Keratinocyte (primary cell): Measurements from ENCODE around the gene BTBD1. TPM values are rescaled to one million over a fixed set of nuclear protein-coding genes. Genes with fewer than 3 reads are reported as not detected.

ENCODE experiments used
- DNase-seq: peaks from one replicate; pipeline ENCODE4 v3.0.0-alpha.2; 2011; ENCODE audit warnings: low read depth, missing footprints, low spot score
- FAIRE-seq: peaks from 2 replicates; lab custom pipeline; 2011; peaks lifted over from hg19 to GRCh38; lab: Jason Lieb, UNC
- H2AFZ ChIP-seq: 2 replicates; pipeline ENCODE4 v1.6.0; 2012; ENCODE audit warnings: low read length, control low read depth, inconsistent platforms; ENCODE audit not compliant: control insufficient read depth
- H3K27ac ChIP-seq: 2 replicates; pipeline ENCODE4 v1.5.1; 2011; ENCODE audit warnings: low read length; ENCODE audit not compliant: control insufficient read depth, insufficient read depth
- H3K27me3 ChIP-seq: 3 replicates; pipeline ENCODE4 v1.6.0; 2011; ENCODE audit warnings: low read length; ENCODE audit not compliant: control insufficient read depth, insufficient read depth; ENCODE audit errors: extremely low read depth
- H3K36me3 ChIP-seq, 2 experiments: 2 replicates in 1 of 2; 3 replicates in 1 of 2; pipeline ENCODE4 v1.5.1; 2011; ENCODE audit warnings: low read length in 2 of 2, mild to moderate bottlenecking in 1 of 2; ENCODE audit not compliant: control insufficient read depth in 2 of 2, insufficient read depth in 2 of 2; ENCODE audit errors: extremely low read depth in 1 of 2
- H3K4me1 ChIP-seq: 3 replicates; pipeline ENCODE4 v1.5.1; 2011; ENCODE audit warnings: low read length; ENCODE audit not compliant: control insufficient read depth, insufficient read depth; ENCODE audit errors: extremely low read depth
- H3K4me2 ChIP-seq: 3 replicates; pipeline ENCODE4 v1.6.0; 2011; ENCODE audit warnings: low read depth, low read length; ENCODE audit not compliant: control insufficient read depth, insufficient read depth; ENCODE audit errors: extremely low read depth
- H3K4me3 ChIP-seq, 3 experiments: fragments of 200-600 bp in 1 of 3; sonication (generic) in 1 of 3; 2 replicates in 2 of 3; 3 replicates in 1 of 3; pipeline ENCODE4 v1.5.1; 2011 to 2016; ENCODE audit warnings: low read length in 3 of 3, mild to moderate bottlenecking in 3 of 3, control low read depth in 2 of 3, inconsistent platforms in 1 of 3, low read depth in 1 of 3, mixed read lengths in 1 of 3, mixed run types in 1 of 3, moderate library complexity in 1 of 3; ENCODE audit not compliant: control insufficient read depth in 2 of 3, insufficient read depth in 2 of 3; ENCODE audit errors: extremely low read depth in 1 of 3
- H3K79me2 ChIP-seq: 2 replicates; pipeline ENCODE4 v1.6.0; 2012; ENCODE audit warnings: low read length; ENCODE audit not compliant: control insufficient read depth, insufficient read depth
- H3K9ac ChIP-seq: 3 replicates; pipeline ENCODE4 v1.6.0; 2011; ENCODE audit warnings: low read length; ENCODE audit not compliant: control insufficient read depth, insufficient read depth; ENCODE audit errors: extremely low read depth
- H3K9me1 ChIP-seq: 3 replicates; pipeline ENCODE4 v1.6.0; 2011; ENCODE audit warnings: low read length; ENCODE audit not compliant: control insufficient read depth, insufficient read depth; ENCODE audit errors: extremely low read depth
- H3K9me3 ChIP-seq: 2 replicates; pipeline ENCODE4 v1.5.1; 2012; ENCODE audit warnings: low read depth, low read length; ENCODE audit not compliant: control insufficient read depth
- H4K20me1 ChIP-seq: 3 replicates; pipeline ENCODE4 v1.6.0; 2011; ENCODE audit warnings: low read length; ENCODE audit not compliant: control insufficient read depth, insufficient read depth; ENCODE audit errors: extremely low read depth
- EZH2 ChIP-seq: IDR thresholded peaks from one replicate; pipeline ENCODE4 v1.6.1; 2012; ENCODE audit warnings: inconsistent platforms, mild to moderate bottlenecking, low read length, moderate library complexity
- dilution Hi-C: fragments of 300-500 bp; cut with MboI; formaldehyde crosslinking; loops from one replicate; pipeline ENCODE4 v1.7.0; 2020; ENCODE audit warnings: low sequenced_read_pairs; ENCODE audit not compliant: extremely low pct_ligation_motif_present
- polyA plus RNA-seq, 5 experiments: library from polyadenylated mRNA; depleted of rRNA in 3 of 5; stranded (reverse) in 3 of 5; stranded (forward) in 1 of 5; unstranded in 1 of 5; fragments of >200 nt; gene quantifications; 1 replicate in 1 of 5; 2 replicates in 3 of 5; 3 replicates in 1 of 5; pipeline versions ENCODE4 v1.2.1 to v1.2.3, GENCODE V29; 2011 to 2012; ENCODE audit warnings: missing spikeins in 2 of 5, low read depth in 1 of 5, low replicate concordance in 1 of 5
- TF ChIP-seq, protein P1 (sequence below), 3 experiments: IDR thresholded peaks in 1 of 3; conservative IDR thresholded peaks in 1 of 3; optimal IDR thresholded peaks in 1 of 3; 2 replicates in 2 of 3; 3 replicates in 1 of 3; pipeline versions ENCODE3 to v1.5.1; 2011; ENCODE audit warnings: low read length in 3 of 3, mild to moderate bottlenecking in 3 of 3, moderate library complexity in 2 of 3, control low read depth in 1 of 3, inconsistent platforms in 1 of 3; ENCODE audit not compliant: insufficient read depth in 2 of 3; ENCODE audit errors: extremely low read depth in 1 of 3

The BTBD1 gene
- polyA plus RNA-seq, 1 donor (not counting 4 experiments of a cell fraction or from before 2014, with no cell fraction given), result 70.5 TPM

DNA sequence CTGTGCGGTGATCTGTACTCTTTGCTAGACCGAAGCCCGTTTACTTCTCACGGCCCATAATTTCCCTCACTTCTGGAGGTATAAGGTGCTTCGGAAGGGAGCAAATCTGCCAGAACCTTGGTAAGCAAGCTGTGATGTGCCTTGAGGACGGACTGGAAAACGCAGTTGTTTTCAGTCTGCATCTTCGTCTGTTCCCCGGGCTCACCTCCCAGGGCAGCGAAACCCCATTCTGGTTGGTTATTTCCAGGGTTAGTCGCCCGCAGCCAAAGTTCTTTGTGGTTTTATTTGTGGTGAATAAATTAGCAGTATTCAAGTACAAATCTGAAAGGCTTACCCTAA is 80.6 kb downstream of the BTBD1 start:
- no peaks in the 10 kb centered on the region for H3K27me3 ChIP-seq
- H3K9me3 ChIP-seq, result no peaks in the 10 kb centered on the region
- FAIRE-seq, result no peak
- no peaks in the 10 kb centered on the region for H4K20me1 ChIP-seq
- H3K9me1 ChIP-seq, result no peaks in the 10 kb centered on the region
- H2AFZ ChIP-seq, result peak overlapping the region; percentile 90
- H3K27ac ChIP-seq, result peak overlapping the region; percentile 66
- H3K4me1 ChIP-seq, result peaks cover 11% of the 10 kb centered on the region
- peaks cover 4 to 8% of the 10 kb centered on the region in 2 experiments for H3K36me3 ChIP-seq
- H3K4me3 ChIP-seq, result peak overlapping the region; percentile 74 to 88 (median 74)
- H3K9ac ChIP-seq, result peak overlapping the region; percentile 86
- TF ChIP-seq, protein P1, sequence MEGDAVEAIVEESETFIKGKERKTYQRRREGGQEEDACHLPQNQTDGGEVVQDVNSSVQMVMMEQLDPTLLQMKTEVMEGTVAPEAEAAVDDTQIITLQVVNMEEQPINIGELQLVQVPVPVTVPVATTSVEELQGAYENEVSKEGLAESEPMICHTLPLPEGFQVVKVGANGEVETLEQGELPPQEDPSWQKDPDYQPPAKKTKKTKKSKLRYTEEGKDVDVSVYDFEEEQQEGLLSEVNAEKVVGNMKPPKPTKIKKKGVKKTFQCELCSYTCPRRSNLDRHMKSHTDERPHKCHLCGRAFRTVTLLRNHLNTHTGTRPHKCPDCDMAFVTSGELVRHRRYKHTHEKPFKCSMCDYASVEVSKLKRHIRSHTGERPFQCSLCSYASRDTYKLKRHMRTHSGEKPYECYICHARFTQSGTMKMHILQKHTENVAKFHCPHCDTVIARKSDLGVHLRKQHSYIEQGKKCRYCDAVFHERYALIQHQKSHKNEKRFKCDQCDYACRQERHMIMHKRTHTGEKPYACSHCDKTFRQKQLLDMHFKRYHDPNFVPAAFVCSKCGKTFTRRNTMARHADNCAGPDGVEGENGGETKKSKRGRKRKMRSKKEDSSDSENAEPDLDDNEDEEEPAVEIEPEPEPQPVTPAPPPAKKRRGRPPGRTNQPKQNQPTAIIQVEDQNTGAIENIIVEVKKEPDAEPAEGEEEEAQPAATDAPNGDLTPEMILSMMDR (optimal IDR thresholded peaks at IDR 0.05 in 1 of 3, IDR thresholded peaks at IDR 0.05 in 1 of 3, conservative IDR thresholded peaks at IDR 0.05 in 1 of 3; ENCODE audit: extremely low read depth in 1 of 3, insufficient read depth in 2 of 3, low read length in 3 of 3), result no peak
- no peak for TF ChIP-seq EZH2
- dilution Hi-C loops, result no loop called here
- peak overlapping the region; percentile 79 for H3K4me2 ChIP-seq
- no peak for DNase-seq
- H3K79me2 ChIP-seq, result peaks cover 14% of the 10 kb centered on the region

DNA sequence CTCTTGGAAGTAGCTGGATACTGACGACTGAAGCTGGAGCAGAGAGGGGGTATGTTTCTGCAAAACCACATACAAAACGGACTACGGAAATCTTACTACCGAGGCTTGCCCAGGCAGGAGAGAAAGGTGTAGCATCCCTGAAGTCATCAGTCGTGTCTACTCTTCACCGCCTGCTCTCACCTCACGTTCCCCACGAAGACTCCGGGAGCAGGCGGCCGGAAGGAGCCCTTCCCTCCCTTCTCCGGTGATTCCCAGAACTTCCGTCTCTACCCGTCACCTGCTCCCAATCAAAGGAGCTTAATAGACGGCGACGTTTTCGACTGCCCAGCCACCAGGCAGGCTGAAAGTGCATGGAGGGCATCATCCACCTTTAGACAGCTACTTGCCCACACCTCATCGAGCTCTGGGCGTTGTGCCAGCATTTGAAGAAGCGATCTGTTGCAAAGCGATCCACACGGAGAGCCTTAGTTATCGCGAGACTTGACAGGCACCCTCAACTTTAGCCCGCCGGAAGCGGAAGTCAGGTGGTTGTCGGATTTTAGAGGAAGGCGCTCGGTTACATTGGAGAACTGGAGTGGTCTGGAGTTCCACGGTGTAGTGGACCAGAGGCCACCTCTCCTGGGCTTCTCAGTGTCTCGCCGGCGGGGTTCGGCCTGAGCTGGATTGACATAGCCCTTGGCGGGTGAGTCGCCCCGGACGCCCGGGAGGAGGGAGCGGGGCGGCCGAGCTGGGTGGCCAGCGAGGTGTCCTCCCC is 81.2 kb downstream of the BTBD1 start, which contains the start of gene RAMAC:
TSS of gene RAMAC (plus strand) at position 523 of the 754 bp plus-strand sequence. CDS start 2,809 bp downstream, outside the sequence.
- peak; percentile 89 for DNase-seq

More for the DNA sequence above, 81.2 kb downstream of the BTBD1 start, which contains the start of gene RAMAC:
- TF ChIP-seq EZH2, result no peak
- TF ChIP-seq, protein P1 (optimal IDR thresholded peaks at IDR 0.05 in 1 of 3, IDR thresholded peaks at IDR 0.05 in 1 of 3, conservative IDR thresholded peaks at IDR 0.05 in 1 of 3; ENCODE audit: extremely low read depth in 1 of 3, insufficient read depth in 2 of 3, low read length in 3 of 3), result no peak
- H3K27me3 ChIP-seq, result no peaks in the 10 kb centered on the region
- peaks cover 2 to 8% of the 10 kb centered on the region in 2 experiments for H3K36me3 ChIP-seq
- peak within 1 kb of the TSS; percentile 74 to 88 (median 74) for H3K4me3 ChIP-seq
- H4K20me1 ChIP-seq, result no peaks in the 10 kb centered on the region
- H3K9me1 ChIP-seq, result no peaks in the 10 kb centered on the region
- H3K9ac ChIP-seq, result peak within 1 kb of the TSS; percentile 86
- peak within 1 kb of the TSS; percentile 90 for H2AFZ ChIP-seq
- H3K79me2 ChIP-seq, result peaks cover 14% of the 10 kb centered on the region
- H3K4me2 ChIP-seq, result peak within 1 kb of the TSS; percentile 79
- FAIRE-seq, result peak; percentile 86
- H3K4me1 ChIP-seq, result peaks cover 11% of the 10 kb centered on the region
- dilution Hi-C loops, result no loop called here
- no peaks in the 10 kb centered on the region for H3K9me3 ChIP-seq
- peak within 1 kb of the TSS; percentile 66 for H3K27ac ChIP-seq
